IPS-15b (cell line): ENCODE results near the gene MCFD2.

ENCODE experiments used
- H3K27me3 ChIP-seq: one replicate; pipeline ENCODE4 v1.6.1; 2013; ENCODE audit warnings: low read length; ENCODE audit not compliant: control insufficient read depth, insufficient read depth
- H3K36me3 ChIP-seq: one replicate; pipeline ENCODE4 v1.6.1; 2013; ENCODE audit warnings: low read length; ENCODE audit not compliant: control insufficient read depth, insufficient read depth
- H3K4me1 ChIP-seq: one replicate; pipeline ENCODE4 v1.6.1; 2013; ENCODE audit warnings: mild to moderate bottlenecking, low read length; ENCODE audit not compliant: control insufficient read depth, insufficient read depth
- H3K4me3 ChIP-seq: one replicate; pipeline ENCODE4 v1.5.1; 2013; ENCODE audit warnings: low read depth, low read length
- H3K9ac ChIP-seq: one replicate; pipeline ENCODE4 v1.6.1; 2013; ENCODE audit warnings: low read depth, mild to moderate bottlenecking, low read length
- H3K9me3 ChIP-seq: one replicate; pipeline ENCODE4 v1.6.1; 2013; ENCODE audit warnings: mild to moderate bottlenecking, low read length; ENCODE audit not compliant: control insufficient read depth, insufficient read depth

MCFD2 gene

GRCh38 chr2:46891956-46892553 lies 23.6 kb downstream of the MCFD2 start:
- Histone ChIP-seq H3K9ac (no peak overlapping the region), H3K4me3 (no peak overlapping the region)

GRCh38 chr2:46888421-46888952 lies 27.1 kb downstream of the MCFD2 start:
- Histone ChIP-seq H3K27me3 (no peaks in the 10 kb centered on the region), H3K4me3 (no peak overlapping the region), H3K4me1 (peaks cover 3% of the 10 kb centered on the region)

More at GRCh38 chr2:46891956-46892553, 23.6 kb downstream of the MCFD2 start:
- no peaks in the 10 kb centered on the region for H3K36me3 ChIP-seq
- H3K4me1 ChIP-seq = peaks cover 3% of the 10 kb centered on the region
- H3K27me3 ChIP-seq = no peaks in the 10 kb centered on the region
- H3K9me3 ChIP-seq = no peaks in the 10 kb centered on the region

GRCh38 chr2:46887028-46887885 lies 28.3 kb downstream of the MCFD2 start:
- H3K4me3 ChIP-seq = no peak overlapping the region
- H3K9ac ChIP-seq = no peak overlapping the region
- H3K4me1 ChIP-seq = peaks cover 3% of the 10 kb centered on the region
- H3K36me3 ChIP-seq = no peaks in the 10 kb centered on the region
- no peaks in the 10 kb centered on the region for H3K27me3 ChIP-seq
- no peaks in the 10 kb centered on the region for H3K9me3 ChIP-seq

More at GRCh38 chr2:46888421-46888952, 27.1 kb downstream of the MCFD2 start:
- Histone ChIP-seq H3K9me3 (no peaks in the 10 kb centered on the region), H3K36me3 (no peaks in the 10 kb centered on the region), H3K9ac (no peak overlapping the region)

DNA sequence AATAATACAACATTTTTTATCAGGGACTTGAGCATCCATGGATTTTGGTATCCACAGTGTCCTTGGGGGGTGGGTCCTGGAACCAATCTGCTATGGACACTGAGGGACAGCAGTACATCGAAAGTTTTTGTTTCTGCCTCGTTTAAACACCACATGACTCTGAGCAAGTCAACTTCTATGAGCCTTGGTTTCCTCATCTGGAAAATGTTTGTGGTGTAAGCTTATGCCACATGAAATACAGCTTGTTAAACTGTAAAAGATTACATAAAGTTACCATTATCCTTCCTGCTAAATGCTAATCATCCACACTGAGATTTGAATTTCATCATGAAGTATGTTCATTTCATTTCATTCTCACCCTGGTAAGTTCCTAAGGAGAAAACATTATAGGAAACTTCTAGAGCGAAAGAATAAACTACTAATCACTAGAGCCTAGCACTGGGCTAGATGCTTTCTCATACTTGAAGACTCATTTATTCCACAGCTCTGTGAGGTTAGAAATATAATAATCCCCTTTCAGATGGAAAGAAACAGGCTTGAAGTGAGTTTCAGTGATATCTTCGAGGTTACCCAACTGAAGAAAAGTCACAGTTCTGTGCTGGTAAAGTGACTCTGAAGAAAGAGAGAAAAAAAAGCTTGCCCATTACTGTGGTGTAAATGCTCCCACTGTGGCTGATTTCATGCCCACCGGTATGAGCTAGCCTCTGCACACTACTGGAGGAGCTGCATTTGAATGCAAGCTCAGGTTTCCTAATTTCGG lies 29.2 kb downstream of the MCFD2 start:
- H3K4me3 ChIP-seq = no peak overlapping the region
- peaks cover 3% of the 10 kb centered on the region for H3K4me1 ChIP-seq
- H3K9me3 ChIP-seq = no peaks in the 10 kb centered on the region
- no peaks in the 10 kb centered on the region for H3K27me3 ChIP-seq
- no peak overlapping the region for H3K9ac ChIP-seq
- no peaks in the 10 kb centered on the region for H3K36me3 ChIP-seq

- no peaks in the 10 kb centered on the region for H3K27me3 ChIP-seq
- H3K9me3 ChIP-seq = no peaks in the 10 kb centered on the region
- H3K4me3 ChIP-seq = no peak overlapping the region
- H3K36me3 ChIP-seq = no peaks in the 10 kb centered on the region
- no peak overlapping the region for H3K9ac ChIP-seq
- H3K4me1 ChIP-seq = peaks cover 3% of the 10 kb centered on the region
These were observed 30.2 kb downstream of the MCFD2 start for GRCh38 chr2:46885376-46885775.

DNA sequence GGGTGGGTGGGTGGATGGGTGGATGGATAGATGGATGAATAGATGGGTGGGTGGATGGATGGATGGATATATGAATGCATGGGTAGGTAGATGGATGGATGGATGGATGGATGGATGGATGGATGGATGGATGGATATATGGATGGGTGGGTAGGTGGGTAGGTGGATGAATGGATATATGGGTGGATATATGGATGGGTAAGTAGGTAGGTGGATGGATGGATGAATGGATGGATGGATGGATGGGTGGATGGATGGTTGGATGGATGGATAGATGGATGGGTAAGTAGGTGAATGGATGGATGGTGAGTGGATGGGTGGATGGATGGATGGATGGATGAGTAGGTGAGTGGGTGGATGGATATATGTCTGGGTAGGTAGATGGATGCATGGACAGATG lies 36.1 kb downstream of the MCFD2 start:
- no peak overlapping the region for H3K9ac ChIP-seq
- H3K4me1 ChIP-seq = no peaks in the 10 kb centered on the region
- H3K4me3 ChIP-seq = no peak overlapping the region
- H3K27me3 ChIP-seq = no peaks in the 10 kb centered on the region
- no peaks in the 10 kb centered on the region for H3K9me3 ChIP-seq
- no peaks in the 10 kb centered on the region for H3K36me3 ChIP-seq

GRCh38 chr2:46878886-46879285 lies 36.7 kb downstream of the MCFD2 start:
- Histone ChIP-seq H3K9ac (no peak overlapping the region), H3K4me1 (peaks cover under 1% of the 10 kb centered on the region), H3K9me3 (no peaks in the 10 kb centered on the region)

DNA sequence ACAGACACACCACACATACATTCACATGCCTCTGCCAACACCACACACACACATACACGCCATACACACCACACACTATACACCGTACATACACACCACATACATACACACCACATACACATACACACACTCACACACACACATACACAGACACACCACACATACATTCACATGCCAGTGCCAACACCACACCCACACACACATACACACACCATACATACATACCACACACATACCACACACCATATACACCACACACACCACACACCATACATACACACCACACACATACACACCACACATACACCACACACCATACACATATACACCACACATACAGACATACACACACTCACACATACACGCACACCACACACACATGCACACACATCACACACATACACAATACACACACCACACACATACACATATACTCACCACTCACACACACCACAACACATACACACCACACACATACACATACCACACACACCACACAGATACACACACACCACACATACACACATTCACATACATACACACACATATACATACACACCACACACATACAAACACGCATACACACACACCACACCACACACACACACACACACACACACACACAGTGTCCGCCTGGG lies 37.2 kb downstream of the MCFD2 start:
- Histone ChIP-seq H3K36me3 (no peaks in the 10 kb centered on the region), H3K9ac (no peak overlapping the region)

More at GRCh38 chr2:46878886-46879285, 36.7 kb downstream of the MCFD2 start:
- H3K36me3 ChIP-seq = no peaks in the 10 kb centered on the region
- H3K27me3 ChIP-seq = no peaks in the 10 kb centered on the region
- no peak overlapping the region for H3K4me3 ChIP-seq

GRCh38 chr2:46877619-46878113 lies 37.9 kb downstream of the MCFD2 start:
- Histone ChIP-seq H3K4me1 (peaks cover 3% of the 10 kb centered on the region), H3K36me3 (no peaks in the 10 kb centered on the region), H3K9ac (no peak overlapping the region), H3K4me3 (no peak overlapping the region), H3K9me3 (no peaks in the 10 kb centered on the region), H3K27me3 (no peaks in the 10 kb centered on the region)

More for the DNA sequence above, 37.2 kb downstream of the MCFD2 start:
- Histone ChIP-seq H3K4me1 (peaks cover 3% of the 10 kb centered on the region), H3K9me3 (no peaks in the 10 kb centered on the region), H3K4me3 (no peak overlapping the region), H3K27me3 (no peaks in the 10 kb centered on the region)

DNA sequence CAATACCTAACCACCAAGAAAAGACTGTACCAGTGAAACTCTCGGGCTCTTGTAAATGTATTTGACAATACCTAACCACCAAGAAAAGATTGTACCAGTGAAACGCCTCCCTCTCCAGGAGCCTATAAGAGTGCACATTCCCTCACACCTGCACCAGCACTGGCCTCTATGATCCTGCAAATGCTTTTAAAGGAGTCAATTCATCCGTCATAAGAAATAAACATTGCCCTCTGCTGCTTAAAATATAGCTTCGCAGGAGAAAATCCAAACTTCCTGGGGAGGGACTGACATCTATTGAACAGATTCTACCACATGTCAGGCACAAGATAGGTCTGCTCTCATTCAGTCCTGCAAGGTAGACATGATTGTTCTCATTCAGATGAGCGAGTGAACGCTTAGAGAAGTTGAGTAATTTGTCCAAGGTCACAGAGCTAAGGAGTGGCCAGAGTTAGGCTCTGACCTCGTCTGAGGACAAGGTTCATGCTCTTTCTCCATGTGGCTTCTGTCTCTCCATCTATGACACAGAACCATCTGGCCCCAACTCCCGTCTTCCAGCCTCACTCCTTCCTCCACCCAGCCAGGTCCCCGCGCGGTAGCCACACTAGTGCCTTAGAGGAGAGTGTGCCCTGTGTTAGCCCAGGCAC lies 38.7 kb downstream of the MCFD2 start:
- Histone ChIP-seq H3K4me3 (no peak overlapping the region), H3K36me3 (no peaks in the 10 kb centered on the region), H3K27me3 (no peaks in the 10 kb centered on the region), H3K4me1 (peaks cover 3% of the 10 kb centered on the region), H3K9ac (no peak overlapping the region), H3K9me3 (no peaks in the 10 kb centered on the region)
